ENCODE results near the gene MCHR1.

DNA sequence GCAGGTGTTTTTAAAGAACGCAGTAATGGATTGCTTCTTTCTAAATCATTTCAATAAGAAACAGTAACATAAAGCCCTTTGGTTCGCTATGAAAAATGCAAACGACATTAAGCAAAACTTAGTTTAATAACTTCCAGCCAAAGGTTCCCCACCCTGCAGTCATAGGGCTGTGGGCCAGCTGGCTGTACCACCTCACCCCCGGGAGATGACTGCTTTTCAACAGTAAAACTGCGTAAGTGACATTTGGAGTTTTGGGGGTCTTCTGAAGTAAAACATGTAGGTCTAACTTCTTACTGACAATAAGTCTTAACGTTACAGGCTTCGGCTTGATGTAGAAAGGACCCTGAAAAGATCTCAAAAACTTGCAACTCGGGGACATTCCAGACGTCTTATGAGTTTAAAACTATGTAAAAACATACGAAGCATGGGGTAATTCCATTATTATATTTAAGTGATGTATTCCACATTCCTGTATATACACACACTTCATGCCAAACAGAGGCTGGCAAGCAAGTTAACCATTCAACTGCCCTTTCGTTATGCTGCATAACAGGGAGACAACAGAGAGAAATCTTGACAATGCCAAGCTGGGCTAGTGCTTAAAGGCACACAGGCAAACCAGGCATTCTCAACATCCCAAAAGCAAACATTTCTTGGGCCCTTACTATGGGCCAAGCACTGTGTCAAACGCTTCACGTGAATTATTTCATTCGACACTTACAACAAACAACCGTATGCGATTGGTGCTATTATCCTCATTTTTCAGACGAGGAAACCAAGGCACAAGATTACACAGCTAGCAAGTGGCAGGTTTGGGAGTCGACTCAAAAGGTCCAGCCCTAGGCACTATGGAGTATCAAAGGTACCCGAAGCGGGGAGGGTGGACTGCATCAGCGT, 44.0 kb upstream of the MCHR1 start:
- no peak for TF ChIP-seq NR3C1 (IDR thresholded peaks at IDR 0.05)
- no peak for TF ChIP-seq GATA3 (IDR thresholded peaks at IDR 0.05; ENCODE audit: borderline replicate concordance)

Data from A549 (cell line).